H1 (cell line): Measurements from ENCODE around the gene CDH8. TPM values are rescaled to one million over a fixed set of nuclear protein-coding genes. Genes with fewer than 3 reads are reported as not detected.
"Not testable (repeated sequence)": the region's sequence is repeated elsewhere in the genome, so short reads cannot be mapped to it uniquely, and the experiment has no call there.

Experiments used
- CTCF ChIA-PET: fragments of 300-600 bp; sonication (Branson Sonifier 250); formaldehyde crosslinking; loops from one replicate; lab custom pipeline; 2021; ENCODE audit not compliant: partially characterized antibody; lab: Charles Lee
- POLR2A ChIA-PET: fragments of 300-600 bp; sonication (Branson Sonifier 250); formaldehyde crosslinking; loops from one replicate; lab custom pipeline; 2021; ENCODE audit warnings: inconsistent platforms; ENCODE audit not compliant: partially characterized antibody; lab: Charles Lee
- DNase-seq, 2 experiments: peaks; one replicate each; pipeline versions ENCODE4 v3.0.0 to v3.0.0-alpha.2; 2010 to 2022; ENCODE audit warnings: low spot score in 2 of 2, low read depth in 1 of 2, mixed read lengths in 1 of 2
- FAIRE-seq: peaks from 2 replicates; lab custom pipeline; 2011; peaks lifted over from hg19 to GRCh38; lab: Jason Lieb, UNC
- H2AFZ ChIP-seq: 2 replicates; pipeline ENCODE4 v1.8.1; 2012; ENCODE audit warnings: low read length, inconsistent platforms
- H2AK5ac ChIP-seq: 2 replicates; pipeline ENCODE4 v1.6.1; 2013; ENCODE audit warnings: low read depth, low read length
- H2BK120ac ChIP-seq: replicated peaks from 2 replicates; pipeline ENCODE3; 2013; ENCODE audit warnings: low read depth, low read length, inconsistent platforms
- H2BK12ac ChIP-seq: 2 replicates; pipeline ENCODE4 v1.6.1; 2013; ENCODE audit warnings: low read depth, low read length
- H2BK15ac ChIP-seq: 2 replicates; pipeline ENCODE4 v1.6.1; 2013; ENCODE audit warnings: low read length
- H2BK20ac ChIP-seq: 2 replicates; pipeline ENCODE4 v1.6.1; 2013; ENCODE audit warnings: low read length
- H2BK5ac ChIP-seq: 2 replicates; pipeline ENCODE4 v1.6.1; 2013; ENCODE audit warnings: low read depth, low read length
- H3K14ac ChIP-seq: 2 replicates; pipeline ENCODE4 v1.6.1; 2013; ENCODE audit warnings: inconsistent platforms; ENCODE audit not compliant: insufficient read length
- H3K18ac ChIP-seq: 2 replicates; pipeline ENCODE4 v1.6.1; 2013; ENCODE audit warnings: low read length; ENCODE audit errors: extremely low read depth
- H3K23ac ChIP-seq: 2 replicates; pipeline ENCODE4 v1.6.1; 2013; ENCODE audit warnings: inconsistent platforms; ENCODE audit not compliant: insufficient read length
- H3K23me2 ChIP-seq: 2 replicates; pipeline ENCODE4 v1.6.1; 2013; ENCODE audit warnings: low read depth, low read length
- H3K27ac ChIP-seq: 2 replicates; pipeline ENCODE4 v1.6.1; 2011; ENCODE audit warnings: low read depth, low read length, inconsistent platforms
- H3K27me3 ChIP-seq, 4 experiments: replicated peaks in 1 of 4; 1 replicate in 1 of 4; 2 replicates in 3 of 4; pipeline versions ENCODE4 v1.6.1 to v1.8.1; 2011 to 2013; ENCODE audit warnings: low read length in 3 of 4, mild to moderate bottlenecking in 3 of 4, inconsistent platforms in 2 of 4, mixed read lengths in 2 of 4, moderate library complexity in 1 of 4; ENCODE audit not compliant: control insufficient read depth in 3 of 4, insufficient read depth in 3 of 4; ENCODE audit errors: extremely low read depth in 1 of 4
- H3K36me3 ChIP-seq, 4 experiments: 2 replicates each; pipeline versions ENCODE4 v1.6.1 to v1.8.1; 2011 to 2013; ENCODE audit warnings: mild to moderate bottlenecking in 4 of 4, low read length in 3 of 4, moderate library complexity in 2 of 4, control low read depth in 1 of 4, inconsistent platforms in 1 of 4; ENCODE audit not compliant: insufficient read depth in 4 of 4, control insufficient read depth in 2 of 4
- H3K4ac ChIP-seq: replicated peaks from 2 replicates; pipeline ENCODE3; 2013; ENCODE audit warnings: low read length, low read depth, mixed read lengths, inconsistent platforms; ENCODE audit not compliant: insufficient read length
- H3K4me1 ChIP-seq, 4 experiments: replicated peaks in 1 of 4; 1 replicate in 1 of 4; 2 replicates in 3 of 4; pipeline versions ENCODE4 v1.6.1 to v1.8.1; 2011 to 2013; ENCODE audit warnings: low read length in 3 of 4, inconsistent platforms in 2 of 4, mixed read lengths in 1 of 4; ENCODE audit not compliant: insufficient read depth in 4 of 4, control insufficient read depth in 3 of 4
- H3K4me2 ChIP-seq, 2 experiments: 2 replicates each; pipeline versions ENCODE4 v1.6.1 to v1.8.1; 2011 to 2013; ENCODE audit warnings: low read depth in 2 of 2, low read length in 2 of 2, control low read depth in 1 of 2, inconsistent platforms in 1 of 2, mild to moderate bottlenecking in 1 of 2; ENCODE audit not compliant: insufficient read depth in 1 of 2
- H3K4me3 ChIP-seq, 4 experiments: fragments of 200-600, 300-600 bp in 1 of 4; sonication (generic), shearing (Covaris generic), sonication (Bioruptor Twin) in 1 of 4; 2 replicates each; pipeline versions ENCODE4 v1.5.1 to v1.8.1; 2011 to 2016; ENCODE audit warnings: low read length in 4 of 4, low read depth in 3 of 4, control low read depth in 2 of 4, inconsistent platforms in 2 of 4, mild to moderate bottlenecking in 2 of 4, mixed read lengths in 1 of 4, moderate library complexity in 1 of 4; ENCODE audit not compliant: insufficient read depth in 2 of 4; ENCODE audit errors: extremely low read depth in 1 of 4
- H3K56ac ChIP-seq: replicated peaks from 2 replicates; pipeline ENCODE3; 2013; ENCODE audit warnings: low read depth, mild to moderate bottlenecking, mixed read lengths, low read length, inconsistent platforms; ENCODE audit not compliant: insufficient read length
- H3K79me1 ChIP-seq: 2 replicates; pipeline ENCODE4 v1.6.1; 2013; ENCODE audit warnings: low read depth, low read length, control low read depth
- H3K79me2 ChIP-seq, 2 experiments: 2 replicates each; pipeline versions ENCODE4 v1.6.1 to v1.8.1; 2012 to 2013; ENCODE audit warnings: low read length in 2 of 2, mild to moderate bottlenecking in 2 of 2, inconsistent platforms in 1 of 2; ENCODE audit not compliant: insufficient read depth in 2 of 2, control insufficient read depth in 1 of 2
- H3K9ac ChIP-seq, 4 experiments: replicated peaks in 1 of 4; 1 replicate in 1 of 4; 2 replicates in 3 of 4; pipeline versions ENCODE4 v1.6.1 to v1.8.1; 2011 to 2013; ENCODE audit warnings: low read depth in 3 of 4, low read length in 3 of 4, control low read depth in 2 of 4, mild to moderate bottlenecking in 2 of 4, moderate library complexity in 2 of 4, inconsistent platforms in 1 of 4; ENCODE audit errors: extremely low read depth in 1 of 4
- H3K9me3 ChIP-seq, 2 experiments: 2 replicates each; pipeline versions ENCODE4 v1.6.1 to v1.8.1; 2012 to 2013; ENCODE audit warnings: mild to moderate bottlenecking in 2 of 2, moderate library complexity in 2 of 2, control low read depth in 1 of 2, inconsistent platforms in 1 of 2, low read depth in 1 of 2, low read length in 1 of 2, mixed read lengths in 1 of 2; ENCODE audit not compliant: insufficient read depth in 2 of 2
- H4K20me1 ChIP-seq, 2 experiments: replicated peaks in 1 of 2; 2 replicates each; pipeline versions ENCODE3 to v1.8.1; 2011 to 2013; ENCODE audit warnings: inconsistent platforms in 2 of 2, low read length in 2 of 2, mild to moderate bottlenecking in 1 of 2; ENCODE audit not compliant: insufficient read depth in 2 of 2, control insufficient read depth in 1 of 2
- H4K5ac ChIP-seq: 2 replicates; pipeline ENCODE4 v1.6.1; 2013; ENCODE audit warnings: low read length, low read depth, mixed read lengths, inconsistent platforms; ENCODE audit not compliant: insufficient read length
- H4K8ac ChIP-seq: 2 replicates; pipeline ENCODE4 v1.8.0; 2013; ENCODE audit warnings: mild to moderate bottlenecking, moderate library complexity, low read length, inconsistent platforms; ENCODE audit not compliant: insufficient read depth; ENCODE audit errors: extremely low read depth
- H4K91ac ChIP-seq: replicated peaks from 2 replicates; pipeline ENCODE3; 2013; ENCODE audit warnings: low read length, mixed read lengths, inconsistent platforms; ENCODE audit not compliant: insufficient read length
- BRCA1 ChIP-seq: IDR thresholded peaks from 2 replicates; pipeline ENCODE4 v1.6.1; 2012; ENCODE audit warnings: low read depth, low read length, improper control_type of control experiment
- KDM5A ChIP-seq: fragments of 200-600 bp; IDR thresholded peaks from 2 replicates; pipeline ENCODE4 v1.7.1; 2012; ENCODE audit warnings: mild to moderate bottlenecking, low read length, inconsistent platforms, mixed read lengths
- WGBS, 2 experiments: shearing (Covaris generic) in 1 of 2; methylation state at CpG; one replicate each; pipeline versions ENCODE4 v1.1.6 to v1.1.7; 2013 to 2015; ENCODE audit warnings: low lambda C conversion rate in 2 of 2, mixed read lengths in 2 of 2, inconsistent platforms in 1 of 2, low coverage in 1 of 2, missing lambda C conversion rate in 1 of 2; ENCODE audit not compliant: insufficient replicate concordance in 2 of 2, insufficient coverage in 1 of 2, insufficient read length in 1 of 2; ENCODE audit errors: extremely low coverage in 1 of 2, missing lambda C conversion rate in 1 of 2; 5-methylcytosine and 5-hydroxymethylcytosine counted together
- polyA plus RNA-seq, 7 experiments: library from polyadenylated mRNA; depleted of rRNA in 3 of 7; stranded (reverse) in 5 of 7; unstranded in 2 of 7; fragments of >200 nt in 5 of 7; fragments of 200-250 nt in 2 of 7; gene quantifications; 1 replicate in 5 of 7; 2 replicates in 1 of 7; 4 replicates in 1 of 7; pipeline versions ENCODE4 v1.2.1 to v1.2.3, GENCODE V29; 2011 to 2013; ENCODE audit warnings: missing spikeins in 2 of 7, mixed read lengths in 2 of 7
- total RNA-seq: library from RNA; stranded (reverse); fragmentation: NEBNext Ultra II Directional; extraction: Animal tissue kit (Norgen Biotek cat#: 25700); gene quantifications from 2 replicates; pipeline ENCODE4 v1.2.1, GENCODE V29; 2021

Gene CDH8
- total and polyA plus RNA-seq, 2 of the 8 experiments (the other 6 are each of a cell fraction or from before 2014, with no cell fraction given) = 7.7 to 8.4 TPM

DNA sequence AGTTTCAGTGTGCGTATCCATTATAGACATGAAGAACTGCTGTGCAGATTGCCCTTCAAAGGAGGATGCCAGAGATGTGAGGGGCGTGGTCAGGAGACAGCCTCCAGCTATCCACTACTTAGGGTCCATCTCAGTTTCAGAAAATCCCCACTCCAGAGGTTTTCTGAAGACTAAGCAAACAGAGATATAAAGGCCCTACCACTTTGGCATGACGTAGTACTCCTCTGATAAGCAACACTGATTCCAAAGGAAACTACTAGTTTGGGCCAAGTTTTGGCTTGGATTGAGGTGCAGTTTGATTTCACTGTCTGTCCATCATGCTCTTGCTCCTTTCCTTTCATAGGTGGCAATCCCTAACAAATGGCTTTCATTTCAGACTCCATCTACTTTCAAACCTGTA, 228.7 kb downstream of the CDH8 start:
- WGBS, 2 experiments = 92% methylated on average over 3 of the region's 3 CpGs; no CpG with 5 or more reads in 1 of the 2 experiments
- Histone ChIP-seq H3K4me1 (peaks cover 0 to 3% (median under 1%) of the 10 kb centered on the region in 4 experiments; a peak in 2 of 7 replicates), H3K36me3 (0 out of 8 replicates have a peak, but pooled peaks cover 0 to 2% (median 0%) of the 10 kb centered on the region in 4 experiments), H4K20me1 (no peaks in the 10 kb centered on the region), H4K5ac (no peak overlapping the region), H3K14ac (no peak overlapping the region), H3K79me2 (no peaks in the 10 kb centered on the region), H2BK15ac (no peak overlapping the region), H2BK12ac (no peak overlapping the region), H2AK5ac (no peak overlapping the region), H3K56ac (no peak overlapping the region), H3K4me2 (no peak overlapping the region), H2BK120ac (no peak overlapping the region), H3K27me3 (no peaks in the 10 kb centered on the region), H4K8ac (no peak overlapping the region), H3K18ac (no peak overlapping the region), H2BK20ac (no peak overlapping the region), H3K9me3 (no peaks in the 10 kb centered on the region), H3K79me1 (no peaks in the 10 kb centered on the region), H2AFZ (no peak overlapping the region), H3K4ac (no peak overlapping the region), H3K23ac (no peak overlapping the region), H3K4me3 (no peak overlapping the region), H4K91ac (no peak overlapping the region), H2BK5ac (no peak overlapping the region), H3K23me2 (no peaks in the 10 kb centered on the region), H3K27ac (no peak overlapping the region), H3K9ac (no peak overlapping the region)
- TF ChIP-seq KDM5A (no peak), BRCA1 (no peak)
- CTCF ChIA-PET = no interaction called here
- DNase-seq (no peak), FAIRE-seq (no peak)
- POLR2A ChIA-PET = no interaction called here

DNA sequence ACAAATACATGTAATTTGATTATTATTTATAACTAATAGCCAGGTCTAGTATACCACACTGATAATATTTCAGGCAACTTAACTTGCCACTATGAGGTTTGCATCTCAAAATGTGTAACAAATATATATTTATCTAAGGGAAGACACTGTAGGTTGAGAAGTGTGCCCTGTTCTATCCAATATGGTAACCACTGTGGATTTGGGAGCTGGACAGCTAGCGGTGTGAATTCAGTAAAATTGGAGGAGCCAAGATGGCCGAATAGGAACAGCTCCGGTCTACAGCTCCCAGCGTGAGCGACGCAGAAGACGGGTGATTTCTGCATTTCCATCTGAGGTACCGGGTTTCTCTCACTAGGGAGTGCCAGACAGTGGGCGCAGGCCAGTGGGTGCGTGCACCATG, 235.0 kb downstream of the CDH8 start:
- H2BK5ac ChIP-seq, H4K8ac ChIP-seq, H3K79me2 ChIP-seq, POLR2A ChIA-PET, H3K23ac ChIP-seq, H4K20me1 ChIP-seq, H3K14ac ChIP-seq, H2BK20ac ChIP-seq, FAIRE-seq, H3K4ac ChIP-seq, H3K4me1 ChIP-seq, H3K23me2 ChIP-seq, H2AFZ ChIP-seq, H2BK15ac ChIP-seq, H3K4me3 ChIP-seq, H2BK120ac ChIP-seq, H4K5ac ChIP-seq, DNase-seq, H3K27me3 ChIP-seq, H3K9ac ChIP-seq, H3K56ac ChIP-seq, H3K79me1 ChIP-seq, H2BK12ac ChIP-seq, H3K4me2 ChIP-seq, H4K91ac ChIP-seq, H2AK5ac ChIP-seq, H3K18ac ChIP-seq, H3K36me3 ChIP-seq, H3K27ac ChIP-seq, H3K9me3 ChIP-seq: not testable (repeated sequence)
- WGBS, 2 experiments = 86% methylated on average over 7 of the region's 10 CpGs; no CpG with 5 or more reads in 1 of the 2 experiments
- CTCF ChIA-PET = interaction anchor here (0.6 to 1.3 kb wide), 3 partner anchors 12 to 1360 kb away, joined by 3 read pairs; no protein-coding TSS in a partner anchor
